COLO829 (cell line): Measurements from ENCODE around the gene RYR2.

Source experiments
- DNase-seq: peaks from one replicate; pipeline ENCODE4 v3.0.0; 2012; ENCODE audit warnings: low spot score

Gene RYR2

GRCh38 chr1:237032029-237032428, 10.0 kb upstream of the RYR2 start:
- DNase-seq = no peak

- DNase-seq = no peak
Measured at GRCh38 chr1:237033061-237033460, 8.9 kb upstream of the RYR2 start.

- DNase-seq = no peak
Measured at GRCh38 chr1:237033804-237034203, 8.2 kb upstream of the RYR2 start.

- no peak for DNase-seq
Measured at GRCh38 chr1:237035759-237036158, 6.2 kb upstream of the RYR2 start.

- DNase-seq = no peak
Measured at GRCh38 chr1:237038211-237038610, 3.8 kb upstream of the RYR2 start.

- DNase-seq = no peak
Measured at GRCh38 chr1:237040823-237041222, 1.2 kb upstream of the RYR2 start.

GRCh38 chr1:237041461-237041794, 556 bp upstream of the RYR2 start:
- no peak for DNase-seq

GRCh38 chr1:237042526-237042891, 525 bp downstream of the RYR2 start:
- DNase-seq = no peak

- no peak for DNase-seq
Measured at GRCh38 chr1:237042892-237043576, 1.1 kb downstream of the RYR2 start.

- DNase-seq = no peak
Measured at GRCh38 chr1:237043846-237044636, 2.1 kb downstream of the RYR2 start.

GRCh38 chr1:237045278-237046016, 3.5 kb downstream of the RYR2 start:
- DNase-seq = no peak

GRCh38 chr1:237048803-237049202, 6.8 kb downstream of the RYR2 start:
- DNase-seq = no peak

GRCh38 chr1:237050185-237050584, 8.2 kb downstream of the RYR2 start:
- DNase-seq = no peak

GRCh38 chr1:237050915-237051314, 8.9 kb downstream of the RYR2 start:
- no peak for DNase-seq

GRCh38 chr1:237054313-237054712, 12.3 kb downstream of the RYR2 start:
- no peak for DNase-seq

- no peak for DNase-seq
Measured at GRCh38 chr1:237058470-237058869, 16.5 kb downstream of the RYR2 start.

GRCh38 chr1:237059244-237059643, 17.3 kb downstream of the RYR2 start:
- DNase-seq = no peak

- DNase-seq = no peak
Measured at GRCh38 chr1:237062976-237063375, 21.0 kb downstream of the RYR2 start.

GRCh38 chr1:237065903-237066302, 23.9 kb downstream of the RYR2 start:
- DNase-seq = no peak

- no peak for DNase-seq
Measured at GRCh38 chr1:237070519-237070918, 28.5 kb downstream of the RYR2 start.

- DNase-seq = no peak
Measured at GRCh38 chr1:237071641-237072420, 29.8 kb downstream of the RYR2 start.

- DNase-seq = no peak
Measured at GRCh38 chr1:237074371-237075117, 32.6 kb downstream of the RYR2 start.
